Fibroblast of mammary gland (primary cell): Measurements from ENCODE around the gene CMIP.

ENCODE experiments used
- DNase-seq: peaks from one replicate; pipeline ENCODE4 v3.0.0-alpha.2; 2010; ENCODE audit warnings: low read depth
- H3K4me3 ChIP-seq: 2 replicates; pipeline ENCODE4 v1.5.1; 2011; ENCODE audit warnings: low read depth, mild to moderate bottlenecking, low read length, moderate library complexity; ENCODE audit not compliant: control insufficient read depth
- TF ChIP-seq, protein P1 (sequence below): conservative IDR thresholded peaks from 2 replicates; pipeline ENCODE4 v1.5.1; 2011; ENCODE audit warnings: low read depth, low read length, inconsistent platforms; ENCODE audit not compliant: control insufficient read depth, insufficient read depth

The CMIP gene

DNA sequence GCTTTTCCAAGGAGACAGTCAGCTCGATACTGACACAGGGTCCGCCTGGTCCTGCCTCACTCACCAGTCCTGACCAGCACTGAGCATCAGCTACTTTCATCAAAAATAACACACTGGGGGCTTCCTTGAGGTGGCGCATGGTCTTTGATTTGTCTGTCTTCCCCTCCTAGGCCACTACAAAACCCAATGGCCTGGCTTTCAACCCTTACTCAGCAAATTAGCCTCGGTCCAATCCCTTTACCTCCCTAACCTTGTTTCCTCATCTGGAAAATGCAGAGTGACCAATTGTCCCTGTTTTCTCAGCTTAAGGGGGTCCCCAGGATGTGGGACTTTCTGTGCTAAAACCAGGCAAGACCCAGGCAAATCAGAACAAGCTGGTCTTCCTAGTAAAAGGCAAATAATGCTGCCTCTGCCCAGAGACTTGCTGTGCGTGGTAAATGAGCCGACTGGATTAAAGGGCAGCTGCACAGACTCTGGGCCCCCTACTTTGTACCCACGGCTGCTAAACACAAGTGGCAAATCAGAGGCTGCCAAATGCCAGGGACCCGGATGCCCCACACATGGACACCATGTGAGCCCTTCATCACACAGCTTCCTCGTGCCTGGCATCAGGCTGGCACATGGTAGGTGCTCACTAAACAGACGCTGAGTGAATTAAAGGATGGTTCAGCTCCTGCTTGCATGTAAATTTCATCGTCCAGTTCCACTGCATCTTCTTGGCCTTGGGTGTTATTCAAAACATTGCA, 31.2 kb upstream of the CMIP start:
- H3K4me3 ChIP-seq = no peak overlapping the region
- DNase-seq = no peak
- TF ChIP-seq, protein P1, sequence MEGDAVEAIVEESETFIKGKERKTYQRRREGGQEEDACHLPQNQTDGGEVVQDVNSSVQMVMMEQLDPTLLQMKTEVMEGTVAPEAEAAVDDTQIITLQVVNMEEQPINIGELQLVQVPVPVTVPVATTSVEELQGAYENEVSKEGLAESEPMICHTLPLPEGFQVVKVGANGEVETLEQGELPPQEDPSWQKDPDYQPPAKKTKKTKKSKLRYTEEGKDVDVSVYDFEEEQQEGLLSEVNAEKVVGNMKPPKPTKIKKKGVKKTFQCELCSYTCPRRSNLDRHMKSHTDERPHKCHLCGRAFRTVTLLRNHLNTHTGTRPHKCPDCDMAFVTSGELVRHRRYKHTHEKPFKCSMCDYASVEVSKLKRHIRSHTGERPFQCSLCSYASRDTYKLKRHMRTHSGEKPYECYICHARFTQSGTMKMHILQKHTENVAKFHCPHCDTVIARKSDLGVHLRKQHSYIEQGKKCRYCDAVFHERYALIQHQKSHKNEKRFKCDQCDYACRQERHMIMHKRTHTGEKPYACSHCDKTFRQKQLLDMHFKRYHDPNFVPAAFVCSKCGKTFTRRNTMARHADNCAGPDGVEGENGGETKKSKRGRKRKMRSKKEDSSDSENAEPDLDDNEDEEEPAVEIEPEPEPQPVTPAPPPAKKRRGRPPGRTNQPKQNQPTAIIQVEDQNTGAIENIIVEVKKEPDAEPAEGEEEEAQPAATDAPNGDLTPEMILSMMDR = no peak

DNA sequence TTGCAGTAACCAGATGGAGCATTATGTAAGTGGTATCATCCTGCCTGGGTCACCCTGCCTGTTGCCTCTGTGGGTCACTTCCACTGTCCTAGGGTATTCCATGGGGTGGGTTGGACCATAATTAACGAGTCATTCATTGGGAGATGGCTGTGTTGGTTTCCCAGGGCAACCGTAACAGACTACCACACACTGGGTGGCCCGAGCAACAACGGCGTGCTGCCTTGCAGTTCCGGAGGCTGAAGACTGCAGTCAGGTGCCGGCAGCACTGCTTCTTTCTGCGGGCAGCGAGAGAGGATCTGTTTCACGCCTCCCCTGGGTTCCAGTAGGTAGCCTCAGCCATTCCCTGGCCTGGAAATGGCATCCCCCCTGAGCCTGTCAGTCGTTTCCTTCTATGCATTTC, 28.9 kb upstream of the CMIP start:
- DNase-seq = no peak
- TF ChIP-seq, protein P1 = no peak

DNA sequence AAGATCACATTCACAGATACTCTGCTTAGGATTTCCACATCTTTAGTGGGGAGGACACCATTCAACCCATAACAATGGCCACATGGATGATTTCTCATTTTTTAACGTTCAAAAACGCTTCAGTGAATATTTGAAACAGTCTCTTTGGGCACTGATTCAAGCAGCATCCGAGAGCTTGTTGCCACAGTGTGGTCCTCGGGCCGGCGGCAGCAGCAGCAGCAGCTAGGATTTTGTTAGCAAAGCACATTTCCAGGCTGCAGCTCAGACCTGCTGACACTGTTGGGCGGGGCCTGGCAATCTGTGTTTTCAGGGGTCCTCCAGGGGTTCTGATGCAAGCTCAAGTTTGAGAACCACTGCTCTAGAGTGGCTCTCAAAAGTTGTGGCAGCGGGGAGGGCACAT, 27.9 kb upstream of the CMIP start:
- TF ChIP-seq, protein P1 = no peak
- no peak for DNase-seq
- H3K4me3 ChIP-seq = no peak overlapping the region

More for the DNA sequence above, 28.9 kb upstream of the CMIP start:
- no peak overlapping the region for H3K4me3 ChIP-seq

DNA sequence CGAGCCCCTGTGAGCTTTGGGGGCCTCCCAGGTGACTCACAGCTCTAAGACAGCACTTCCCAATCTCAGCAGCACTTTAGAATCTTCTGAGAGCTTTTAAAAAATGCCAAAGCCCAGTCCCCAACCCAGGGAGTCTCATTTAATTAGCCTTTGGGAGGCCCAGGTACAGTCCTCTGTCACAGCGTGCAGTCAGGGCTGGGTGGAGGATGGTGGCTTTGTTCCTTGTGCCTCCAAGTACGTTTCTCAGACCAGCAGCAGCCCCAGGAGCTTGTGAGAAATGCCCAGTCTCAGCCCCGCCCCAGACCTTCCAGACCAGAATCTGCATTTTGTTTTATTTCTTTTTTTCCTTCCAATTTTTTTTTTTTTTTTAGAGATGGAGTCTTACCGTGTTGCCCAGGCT, 27.4 kb upstream of the CMIP start:
- DNase-seq = no peak
- TF ChIP-seq, protein P1 = no peak

DNA sequence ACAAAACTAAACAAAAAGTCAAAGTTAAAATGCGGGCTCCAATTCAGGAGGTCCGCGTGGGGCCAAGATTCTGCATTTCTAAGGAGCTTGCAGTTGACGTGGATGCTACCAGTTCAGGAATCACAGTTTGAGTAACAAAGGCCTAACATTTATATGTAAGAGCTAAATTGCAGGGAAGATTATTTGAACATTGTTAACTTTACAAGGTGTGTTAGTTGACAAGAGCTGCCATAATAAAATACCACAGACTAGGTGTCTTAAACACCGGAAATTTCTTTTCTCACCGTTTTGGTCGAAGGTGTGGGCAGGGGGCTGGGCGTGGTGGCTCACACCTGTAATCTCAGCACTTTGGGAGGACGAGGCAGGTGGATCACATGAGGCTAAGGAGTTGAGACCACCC, 24.8 kb upstream of the CMIP start:
- no peak for DNase-seq
- TF ChIP-seq, protein P1 = no peak
- H3K4me3 ChIP-seq = no peak overlapping the region

More for the DNA sequence above, 27.4 kb upstream of the CMIP start:
- H3K4me3 ChIP-seq = no peak overlapping the region

DNA sequence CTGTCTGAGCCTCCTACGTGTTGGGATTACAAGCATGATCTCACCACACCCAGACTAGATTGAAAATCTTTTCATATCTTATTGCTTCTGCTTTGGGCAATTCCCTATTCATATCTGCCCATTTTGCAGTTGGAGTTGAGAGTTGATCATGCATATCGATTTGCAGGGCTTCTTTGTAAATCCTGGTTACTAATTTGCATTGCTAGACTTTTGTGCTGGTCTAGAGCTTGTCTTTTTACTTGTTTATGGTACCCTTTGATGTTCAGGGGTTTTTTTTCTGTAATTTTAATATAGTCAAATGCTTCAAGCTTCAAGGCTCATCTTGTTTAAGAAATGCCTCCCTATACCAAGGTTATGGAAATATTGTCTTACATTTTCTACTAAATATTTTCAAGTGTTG, 23.5 kb upstream of the CMIP start:
- DNase-seq = no peak
- TF ChIP-seq, protein P1 = no peak
- no peak overlapping the region for H3K4me3 ChIP-seq
